GM19328 (cell line): ENCODE data around the gene ID1.
"Not testable (repeated sequence)": the region's sequence is repeated elsewhere in the genome, so short reads cannot be mapped to it uniquely, and the experiment has no call there.

Experiments
- ATAC-seq: cut with Tn5 transposase; IDR thresholded peaks from one replicate; pipeline ENCODE4 v1.9.1; 2021; ENCODE audit warnings: mild to moderate bottlenecking, moderate library complexity; ENCODE audit not compliant: unreplicated experiment

ID1 gene

GRCh38 chr20:31572701-31573554 is 32.2 kb upstream of the ID1 start:
- ATAC-seq: peak; percentile 86

- ATAC-seq: peak; percentile 18
Observed at GRCh38 chr20:31573555-31574321, 31.4 kb upstream of the ID1 start.

- not testable (repeated sequence) for ATAC-seq
Observed at GRCh38 chr20:31574986-31575385, 30.1 kb upstream of the ID1 start.

GRCh38 chr20:31576751-31577150 is 28.3 kb upstream of the ID1 start:
- no peak for ATAC-seq

GRCh38 chr20:31577194-31577593 is 27.9 kb upstream of the ID1 start:
- ATAC-seq: no peak

GRCh38 chr20:31578448-31579138 is 26.5 kb upstream of the ID1 start:
- ATAC-seq: no peak

- no peak for ATAC-seq
Observed at GRCh38 chr20:31579245-31579644, 25.8 kb upstream of the ID1 start.

- ATAC-seq: not testable (repeated sequence)
Observed at GRCh38 chr20:31579941-31580651, 25.0 kb upstream of the ID1 start.

- no peak for ATAC-seq
Observed at GRCh38 chr20:31580706-31581105, 24.4 kb upstream of the ID1 start.

GRCh38 chr20:31581391-31581790 is 23.7 kb upstream of the ID1 start:
- ATAC-seq: no peak

- ATAC-seq: no peak
Observed at GRCh38 chr20:31587545-31588389, 17.3 kb upstream of the ID1 start.

- ATAC-seq: no peak
Observed at GRCh38 chr20:31590717-31591225, 14.3 kb upstream of the ID1 start.

- no peak for ATAC-seq
Observed at GRCh38 chr20:31593221-31594001, 11.7 kb upstream of the ID1 start.

GRCh38 chr20:31594002-31594557 is 11.0 kb upstream of the ID1 start:
- no peak for ATAC-seq

- no peak for ATAC-seq
Observed at GRCh38 chr20:31594558-31595379, 10.3 kb upstream of the ID1 start.

- no peak for ATAC-seq
Observed at GRCh38 chr20:31595380-31595653, 9.8 kb upstream of the ID1 start.

GRCh38 chr20:31595654-31596411 is 9.3 kb upstream of the ID1 start:
- ATAC-seq: no peak

- not testable (repeated sequence) for ATAC-seq
Observed at GRCh38 chr20:31596412-31596715, 8.7 kb upstream of the ID1 start.
